WTC11 (cell line): ENCODE data around the gene GABRG3.

Source experiments
- AFF4 ChIP-seq: sonication (generic); formaldehyde crosslinking; IDR thresholded peaks from 2 replicates; pipeline ENCODE4 v1.8.1; 2023; ENCODE audit warnings: mild to moderate bottlenecking, missing genetic modification reagents, borderline replicate concordance
- CBFB ChIP-seq: sonication (generic); formaldehyde crosslinking; IDR thresholded peaks from 2 replicates; pipeline ENCODE4 v1.8.1; 2022; ENCODE audit warnings: mild to moderate bottlenecking, low read depth, missing genetic modification reagents
- CTCF ChIP-seq: fragments of 200-600 bp; IDR thresholded peaks from 2 replicates; pipeline ENCODE4 v1.8.0; 2022; ENCODE audit warnings: antibody characterized with exemption
- ESRRA ChIP-seq: sonication (generic); formaldehyde crosslinking; IDR thresholded peaks from 2 replicates; pipeline ENCODE4 v1.8.1; 2022; ENCODE audit warnings: mild to moderate bottlenecking, missing genetic modification reagents, borderline replicate concordance
- JUN ChIP-seq: sonication (generic); formaldehyde crosslinking; IDR thresholded peaks from 2 replicates; pipeline ENCODE4 v1.8.0; 2023; ENCODE audit warnings: mild to moderate bottlenecking, missing genetic modification reagents
- TCF7 ChIP-seq: sonication (generic); formaldehyde crosslinking; IDR thresholded peaks from 2 replicates; pipeline ENCODE4 v1.8.0; 2022; ENCODE audit warnings: mild to moderate bottlenecking, low read depth, missing genetic modification reagents, moderate library complexity
- ZBTB21 ChIP-seq: sonication (generic); formaldehyde crosslinking; IDR thresholded peaks from 2 replicates; pipeline ENCODE4 v1.8.1; 2023; ENCODE audit warnings: mild to moderate bottlenecking, missing genetic modification reagents, borderline replicate concordance
- ZNF512 ChIP-seq: sonication (generic); formaldehyde crosslinking; IDR thresholded peaks from 2 replicates; pipeline ENCODE4 v1.8.1; 2022; ENCODE audit warnings: missing genetic modification reagents, borderline replicate concordance
- TF ChIP-seq, protein P1 (sequence below): sonication (generic); formaldehyde crosslinking; conservative IDR thresholded peaks from 2 replicates; pipeline ENCODE4 v1.8.1; 2022; ENCODE audit warnings: mild to moderate bottlenecking, missing genetic modification reagents
- TF ChIP-seq, protein P2 (sequence below): sonication (generic); formaldehyde crosslinking; IDR thresholded peaks from 2 replicates; pipeline ENCODE4 v1.8.1; 2023; ENCODE audit warnings: mild to moderate bottlenecking, missing genetic modification reagents, moderate library complexity

DNA sequence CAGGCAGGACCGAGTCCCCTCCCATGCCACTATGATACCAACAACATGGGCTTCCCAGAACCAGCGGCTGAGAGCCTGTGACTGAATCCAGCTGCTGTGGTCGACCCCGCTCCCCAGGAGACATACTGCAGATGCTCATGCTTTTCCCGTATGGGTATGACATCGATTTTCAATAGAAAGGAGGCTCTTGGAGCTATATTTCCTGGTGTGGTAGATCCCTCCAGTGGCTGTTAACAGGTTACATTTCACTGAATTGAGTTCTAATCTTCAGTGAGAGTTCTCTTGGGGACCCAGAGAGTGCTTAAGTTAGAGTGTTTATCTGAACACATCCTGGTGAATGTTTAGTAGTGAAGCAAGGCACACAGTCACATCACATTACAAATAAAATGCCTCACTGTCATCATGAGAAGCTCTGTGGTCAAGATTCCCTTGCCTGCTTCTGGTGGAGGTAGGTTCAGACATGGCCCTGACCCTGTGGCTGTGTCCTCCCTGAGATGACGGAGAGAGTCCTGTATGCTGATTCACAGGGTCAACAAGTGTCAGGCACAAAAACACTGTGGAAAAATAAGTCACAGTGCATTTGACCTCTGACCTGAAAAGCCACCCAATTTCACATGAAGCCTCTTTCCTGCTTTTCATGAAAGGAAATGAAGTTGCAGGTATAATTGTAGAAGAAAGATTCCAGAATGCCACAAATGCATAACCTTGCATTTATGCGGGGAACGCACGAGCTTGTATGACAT lies 110.9 kb downstream of the GABRG3 start:
- no peak for TF ChIP-seq CTCF
- no peak for TF ChIP-seq AFF4 (CRISPR knock-in tag)
- TF ChIP-seq, protein P1, sequence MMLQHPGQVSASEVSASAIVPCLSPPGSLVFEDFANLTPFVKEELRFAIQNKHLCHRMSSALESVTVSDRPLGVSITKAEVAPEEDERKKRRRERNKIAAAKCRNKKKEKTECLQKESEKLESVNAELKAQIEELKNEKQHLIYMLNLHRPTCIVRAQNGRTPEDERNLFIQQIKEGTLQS (CRISPR knock-in tag): no peak
- TF ChIP-seq JUN (CRISPR knock-in tag): no peak
- TF ChIP-seq TCF7 (CRISPR knock-in tag): no peak
- no peak for TF ChIP-seq CBFB (CRISPR knock-in tag)
- no peak for TF ChIP-seq ESRRA
- no peak for TF ChIP-seq ZNF512 (CRISPR knock-in tag)
- TF ChIP-seq, protein P2, sequence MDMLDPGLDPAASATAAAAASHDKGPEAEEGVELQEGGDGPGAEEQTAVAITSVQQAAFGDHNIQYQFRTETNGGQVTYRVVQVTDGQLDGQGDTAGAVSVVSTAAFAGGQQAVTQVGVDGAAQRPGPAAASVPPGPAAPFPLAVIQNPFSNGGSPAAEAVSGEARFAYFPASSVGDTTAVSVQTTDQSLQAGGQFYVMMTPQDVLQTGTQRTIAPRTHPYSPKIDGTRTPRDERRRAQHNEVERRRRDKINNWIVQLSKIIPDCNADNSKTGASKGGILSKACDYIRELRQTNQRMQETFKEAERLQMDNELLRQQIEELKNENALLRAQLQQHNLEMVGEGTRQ: no peak
- TF ChIP-seq ZBTB21: no peak
